ENCODE measurements around the gene H6PD. TPM values are rescaled to one million over a fixed set of nuclear protein-coding genes. Genes with fewer than 3 reads are reported as not detected.

The H6PD gene
- total and polyA plus RNA-seq, 2 donors (not counting 3 experiments of a cell fraction or from before 2014, with no cell fraction given) = 24.5 to 29.0 TPM

- H3K27ac ChIP-seq (ENCODE audit: insufficient read depth, low read depth, low read length) = no peak overlapping the region
- no TSS peak for BruUV-seq (replicated peaks)
- no peak overlapping the region for H2AFZ ChIP-seq (ENCODE audit: low read depth, low read length)
- H3K79me2 ChIP-seq (ENCODE audit: control insufficient read depth, insufficient read depth, low read length) = no peaks in the 10 kb centered on the region
- H3K36me3 ChIP-seq (ENCODE audit: control insufficient read depth in 2 of 2, extremely low read depth in 1 of 2, insufficient read depth in 2 of 2, low read length in 2 of 2) = no peaks in the 10 kb centered on the region
- no peaks in the 10 kb centered on the region for H4K20me1 ChIP-seq (replicated peaks; ENCODE audit: control insufficient read depth, extremely low read depth, insufficient read depth, low read length)
- H3K9ac ChIP-seq (replicated peaks; ENCODE audit: extremely low read depth, insufficient read depth, low read length) = no peak overlapping the region
- dilution Hi-C loops (cut with MboI; ENCODE audit: extremely low pct_ligation_motif_present, low sequenced_read_pairs) (no loop called here), intact Hi-C loops (cut with micrococcal nuclease) (loop anchor here (5.0 kb wide), 1 partner anchor 288 kb away; no protein-coding TSS in a partner anchor)
- H3K9me1 ChIP-seq (replicated peaks; ENCODE audit: control insufficient read depth, extremely low read depth, insufficient read depth, low read length) = no peaks in the 10 kb centered on the region
- H3K9me3 ChIP-seq (replicated peaks; ENCODE audit: control insufficient read depth, insufficient read depth, low read length) = no peaks in the 10 kb centered on the region
- POLR2A ChIA-PET = interaction anchor here (0.6 kb wide), 1 partner anchor 287 kb away, joined by 3 read pairs; no protein-coding TSS in a partner anchor
- H3K27me3 ChIP-seq (ENCODE audit: control insufficient read depth in 2 of 2, insufficient read depth in 2 of 2, low read length in 2 of 2) = peaks cover 23% of the 10 kb centered on the region in 2 experiments
- no peak for TF ChIP-seq MAX (IDR thresholded peaks at IDR 0.05; ENCODE audit: insufficient read depth, insufficient read length)
- DNase-seq (ENCODE audit: low read depth, low spot score) (no peak), FAIRE-seq (no peak)
- CTCF ChIA-PET = no interaction called here
- no peak overlapping the region for H3K4me3 ChIP-seq (replicated peaks in 1 of 3; ENCODE audit: insufficient read depth in 1 of 3, low read depth in 1 of 3, low read length in 3 of 3)
- H3K4me2 ChIP-seq (ENCODE audit: insufficient read depth, low read length) = no peak overlapping the region
- H3K4me1 ChIP-seq (ENCODE audit: control insufficient read depth, extremely low read depth, insufficient read depth, low read length) = peaks cover 10% of the 10 kb centered on the region
These were observed 30.3 kb upstream of the H6PD start for GRCh38 chr1:9204156-9204720.

GRCh38 chr1:9207086-9207485 lies 27.5 kb upstream of the H6PD start:
- no peak overlapping the region for H2AFZ ChIP-seq (ENCODE audit: low read depth, low read length)
- dilution Hi-C loops (cut with MboI; ENCODE audit: extremely low pct_ligation_motif_present, low sequenced_read_pairs) = no loop called here
- no peak overlapping the region for H3K27ac ChIP-seq (ENCODE audit: insufficient read depth, low read depth, low read length)
- no peaks in the 10 kb centered on the region for H3K79me2 ChIP-seq (ENCODE audit: control insufficient read depth, insufficient read depth, low read length)
- intact Hi-C loops (cut with micrococcal nuclease) = no loop called here
- no peak overlapping the region for H3K4me3 ChIP-seq (replicated peaks in 1 of 3; ENCODE audit: insufficient read depth in 1 of 3, low read depth in 1 of 3, low read length in 3 of 3)
- no TSS peak for BruUV-seq (replicated peaks)
- DNase-seq (ENCODE audit: low read depth, low spot score) (no peak), FAIRE-seq (no peak)
- H3K9ac ChIP-seq (replicated peaks; ENCODE audit: extremely low read depth, insufficient read depth, low read length) = no peak overlapping the region
- POLR2A ChIA-PET = interaction anchor here (0.7 kb wide), 1 partner anchor 12 kb away, joined by 4 read pairs; no protein-coding TSS in a partner anchor
- H3K9me1 ChIP-seq (replicated peaks; ENCODE audit: control insufficient read depth, extremely low read depth, insufficient read depth, low read length) = no peaks in the 10 kb centered on the region
- peaks cover 21% of the 10 kb centered on the region for H3K4me1 ChIP-seq (ENCODE audit: control insufficient read depth, extremely low read depth, insufficient read depth, low read length)
- no peak overlapping the region for H3K4me2 ChIP-seq (ENCODE audit: insufficient read depth, low read length)
- peaks cover 17 to 18% of the 10 kb centered on the region in 2 experiments for H3K27me3 ChIP-seq (ENCODE audit: control insufficient read depth in 2 of 2, insufficient read depth in 2 of 2, low read length in 2 of 2)
- TF ChIP-seq GATA2 (IDR thresholded peaks at IDR 0.05; ENCODE audit: insufficient read depth, insufficient read length, low read depth, low read length) = no peak
- no peak for TF ChIP-seq POLR2A (IDR thresholded peaks at IDR 0.05; ENCODE audit: low read depth, low read length)
- TF ChIP-seq POLR2AphosphoS5 (IDR thresholded peaks at IDR 0.05; ENCODE audit: insufficient read depth, low read depth, low read length) = no peak
- TF ChIP-seq CTCF (IDR thresholded peaks at IDR 0.05; ENCODE audit: extremely low read depth in 1 of 2, insufficient read depth in 1 of 2, low read depth in 1 of 2, low read length in 2 of 2) = no peak
- TF ChIP-seq MYC (IDR thresholded peaks at IDR 0.05; ENCODE audit: low read depth, low read length) = no peak
- TF ChIP-seq JUN (IDR thresholded peaks at IDR 0.05; ENCODE audit: borderline replicate concordance, insufficient read depth, insufficient read length, low read depth) = no peak
- no peak for TF ChIP-seq EZH2 (IDR thresholded peaks at IDR 0.05; ENCODE audit: borderline replicate concordance, low read depth, low read length, severe bottlenecking)
- TF ChIP-seq MAX (IDR thresholded peaks at IDR 0.05; ENCODE audit: insufficient read depth, insufficient read length) = no peak
- CTCF ChIA-PET = interaction anchor here (0.8 kb wide), 1 partner anchor 10 kb away, joined by 5 read pairs; no protein-coding TSS in a partner anchor
- no peaks in the 10 kb centered on the region for H3K9me3 ChIP-seq (replicated peaks; ENCODE audit: control insufficient read depth, insufficient read depth, low read length)
- H3K36me3 ChIP-seq (ENCODE audit: control insufficient read depth in 2 of 2, extremely low read depth in 1 of 2, insufficient read depth in 2 of 2, low read length in 2 of 2) = no peaks in the 10 kb centered on the region
- H4K20me1 ChIP-seq (replicated peaks; ENCODE audit: control insufficient read depth, extremely low read depth, insufficient read depth, low read length) = no peaks in the 10 kb centered on the region
